Measurements from ENCODE around the gene TMEM167B. TPM values are rescaled to one million over a fixed set of nuclear protein-coding genes. Genes with fewer than 3 reads are reported as not detected.

TMEM167B gene
- total RNA-seq, result 10 to 100 TPM; 38.5 to 48.1 (median 45.9) TPM
- long read RNA-seq, donor 1, transcript TMEM167B-201 (3 exons, 3,730 nt), result major isoform, 24 of 28 reads
- long read RNA-seq, donor 1, partial matches to known transcripts, result 1 of 28 reads
- long read RNA-seq, donor 1, other reads (novel, unspliced or antisense), result 2 of 28 reads
- long read RNA-seq, donor 2, transcript TMEM167B-201 (3 exons, 3,730 nt), result major isoform, 13 of 16 reads
- long read RNA-seq, donor 2, partial matches to known transcripts, result 0 of 16 reads
- long read RNA-seq, donor 2, other reads (novel, unspliced or antisense), result 2 of 16 reads

GRCh38 chr1:109090196-109091077 lies at the start of gene TMEM167B:
Gene TMEM167B, plus strand, starts transcription at chr1:109090764. Its CDS starts 109 bp downstream, at chr1:109090873.
- Histone ChIP-seq H3K9me3 (no peaks in the 10 kb centered on the region), H3K4me1 (ENCODE audit: low read depth) (peaks cover 20% of the 10 kb centered on the region), H3K36me3 (ENCODE audit: low read depth) (no peaks in the 10 kb centered on the region), H3K4me3 (peak within 1 kb of the TSS; percentile 76)
- DNase-seq, result peak; percentile 94 to 96 (median 95)
- no peak for TF ChIP-seq CTCF (IDR thresholded peaks at IDR 0.05)
- ATAC-seq, result peak; percentile 97
- intact Hi-C loops (cut with DNase I, micrococcal nuclease), result no loop called here

GRCh38 chr1:109040989-109041620 lies 49.5 kb upstream of the TMEM167B start:
- ATAC-seq, result peak; percentile 44
- no peak for DNase-seq
- intact Hi-C loops (cut with DNase I, micrococcal nuclease), result no loop called here
- Histone ChIP-seq H3K36me3 (ENCODE audit: low read depth) (no peaks in the 10 kb centered on the region), H3K4me3 (peak overlapping the region; percentile 91), H3K9me3 (no peaks in the 10 kb centered on the region), H3K4me1 (ENCODE audit: low read depth) (peaks cover 5% of the 10 kb centered on the region)
- no peak for TF ChIP-seq CTCF (IDR thresholded peaks at IDR 0.05)

- intact Hi-C loops (cut with DNase I, micrococcal nuclease), result no loop called here
- Histone ChIP-seq H3K9me3 (no peaks in the 10 kb centered on the region), H3K36me3 (ENCODE audit: low read depth) (no peaks in the 10 kb centered on the region), H3K4me1 (ENCODE audit: low read depth) (peaks cover 5% of the 10 kb centered on the region), H3K4me3 (peak within 1 kb of the TSS; percentile 91)
- ATAC-seq (peak; percentile 99), DNase-seq (peak; percentile 96 to 98 (median 97))
- no peak for TF ChIP-seq CTCF (IDR thresholded peaks at IDR 0.05)
Observed at GRCh38 chr1:109041621-109042468, 48.7 kb upstream of the TMEM167B start, which contains the start of gene WDR47. Gene WDR47, minus strand, starts transcription at chr1:109042102. Its CDS starts 18,590 bp downstream, at chr1:109023512.

GRCh38 chr1:109045595-109045994 lies 45.0 kb upstream of the TMEM167B start:
- Histone ChIP-seq H3K9me3 (no peaks in the 10 kb centered on the region), H3K4me1 (ENCODE audit: low read depth) (peaks cover 2% of the 10 kb centered on the region), H3K4me3 (no peak overlapping the region), H3K36me3 (ENCODE audit: low read depth) (no peaks in the 10 kb centered on the region)
- DNase-seq (no peak), ATAC-seq (no peak)
- intact Hi-C loops (cut with DNase I, micrococcal nuclease), result no loop called here
- TF ChIP-seq CTCF (IDR thresholded peaks at IDR 0.05), result no peak

- TF ChIP-seq CTCF (IDR thresholded peaks at IDR 0.05), result no peak
- ATAC-seq (no peak), DNase-seq (no peak)
- H3K9me3 ChIP-seq, result no peaks in the 10 kb centered on the region
- intact Hi-C loops (cut with DNase I, micrococcal nuclease), result no loop called here
- H3K4me3 ChIP-seq, result no peak overlapping the region
- no peaks in the 10 kb centered on the region for H3K36me3 ChIP-seq (ENCODE audit: low read depth)
- no peaks in the 10 kb centered on the region for H3K4me1 ChIP-seq (ENCODE audit: low read depth)
Observed at GRCh38 chr1:109046671-109047070, 43.9 kb upstream of the TMEM167B start.

All from mucosa of descending colon (tissue), 3 donors.